GM12878 (cell line): ENCODE data around the gene PSME3IP1. TPM values are rescaled to one million over a fixed set of nuclear protein-coding genes. Genes with fewer than 3 reads are reported as not detected.

Source experiments
- ATAC-seq: fragments of 200-7000 bp; cut with Tn5 transposase; 3 replicates; pipeline ENCODE4 v1.9.1; 2020; ENCODE audit warnings: mild to moderate bottlenecking, moderate library complexity
- BruUV-seq: library from RNA; stranded (reverse); fragments of 400-500 nt; replicated peaks from 2 replicates; lab custom pipeline; 2021; lab: Mats Ljungman, UMichigan
- CTCF ChIA-PET: fragments of 300-600 bp; sonication (Branson Sonifier 250); formaldehyde crosslinking; extraction: SDS; loops from one replicate; lab custom pipeline; 2021; ENCODE audit warnings: inconsistent platforms; lab: Yijun Ruan, JAX
- POLR2A ChIA-PET: fragments of 350-600 bp; formaldehyde crosslinking; extraction: SDS; loops from one replicate; lab custom pipeline; 2021; ENCODE audit warnings: inconsistent platforms; lab: Charles Lee
- RAD21 ChIA-PET: fragments of 300-600 bp; sonication (Branson Sonifier 250); formaldehyde crosslinking; loops from one replicate; lab custom pipeline; 2023; ENCODE audit warnings: antibody characterized with exemption; ENCODE audit not compliant: unreplicated experiment; lab: Charles Lee
- SMC1A ChIA-PET: fragments of 300-600 bp; sonication (Branson Sonifier 250); formaldehyde crosslinking; loops from one replicate; lab custom pipeline; 2023; ENCODE audit not compliant: unreplicated experiment, uncharacterized antibody; lab: Charles Lee
- DNase-seq: peaks from one replicate; pipeline ENCODE4 v3.0.0-alpha.2; 2011; ENCODE audit warnings: low read depth, low spot score
- FAIRE-seq: peaks from 3 replicates; lab custom pipeline; 2011; peaks lifted over from hg19 to GRCh38; lab: Jason Lieb, UNC
- H2AFZ ChIP-seq: 2 replicates; pipeline ENCODE4 v1.6.0; 2011; ENCODE audit warnings: low read depth, low read length, control low read depth; ENCODE audit not compliant: control insufficient read depth
- H3K27ac ChIP-seq: 2 replicates; pipeline ENCODE4 v1.5.1; 2011; ENCODE audit warnings: control low read depth; ENCODE audit not compliant: control insufficient read depth, insufficient read depth
- H3K27me3 ChIP-seq, 2 experiments: replicated peaks in 1 of 2; 2 replicates each; pipeline versions ENCODE4 v1.6.0 to v1.6.1; 2011; ENCODE audit warnings: low read length in 1 of 2; ENCODE audit not compliant: control insufficient read depth in 2 of 2, insufficient read depth in 2 of 2
- H3K36me3 ChIP-seq, 2 experiments: 2 replicates each; pipeline ENCODE4 v1.5.1; 2011; ENCODE audit warnings: low read length in 1 of 2; ENCODE audit not compliant: control insufficient read depth in 2 of 2, insufficient read depth in 2 of 2
- H3K4me1 ChIP-seq: 2 replicates; pipeline ENCODE4 v1.6.1; 2011; ENCODE audit warnings: mild to moderate bottlenecking, low read length, moderate library complexity, mixed read lengths; ENCODE audit not compliant: control insufficient read depth, insufficient read depth
- H3K4me2 ChIP-seq: 2 replicates; pipeline ENCODE4 v1.6.0; 2011; ENCODE audit warnings: control low read depth; ENCODE audit not compliant: control insufficient read depth, insufficient read depth
- H3K4me3 ChIP-seq: fragments of 200-600 bp; sonication (generic); 2 replicates; pipeline ENCODE4 v1.5.1; 2016
- H3K79me2 ChIP-seq: 2 replicates; pipeline ENCODE4 v1.6.0; 2011; ENCODE audit warnings: low read length; ENCODE audit not compliant: control insufficient read depth, insufficient read depth
- H3K9ac ChIP-seq: 2 replicates; pipeline ENCODE4 v1.8.0; 2011; ENCODE audit warnings: low read length, control low read depth, mixed read lengths; ENCODE audit not compliant: control insufficient read depth, insufficient read depth
- H3K9me3 ChIP-seq: replicated peaks from 3 replicates; pipeline ENCODE4 v1.5.1; 2011; ENCODE audit warnings: mild to moderate bottlenecking, low read length; ENCODE audit not compliant: control insufficient read depth, insufficient read depth
- H4K20me1 ChIP-seq: 2 replicates; pipeline ENCODE4 v1.6.0; 2011; ENCODE audit not compliant: control insufficient read depth, insufficient read depth
- CBX5 ChIP-seq: sonication (generic); IDR thresholded peaks from 2 replicates; pipeline ENCODE4 v1.6.1; 2016; ENCODE audit warnings: low read depth, moderate library complexity, mild to moderate bottlenecking, inconsistent platforms
- FOXM1 ChIP-seq: IDR thresholded peaks from 2 replicates; pipeline ENCODE4 v1.6.1; 2012; ENCODE audit warnings: low read depth, mild to moderate bottlenecking, inconsistent platforms, low read length, moderate library complexity
- MXI1 ChIP-seq: fragments of 150-350 bp; IDR thresholded peaks from 2 replicates; pipeline ENCODE4 v1.6.1; 2011; ENCODE audit warnings: low read depth, mild to moderate bottlenecking, inconsistent platforms, low read length, improper control_type of control experiment
- NBN ChIP-seq: fragments of 450-650 bp; IDR thresholded peaks from 2 replicates; pipeline ENCODE4 v1.6.1; 2016
- PML ChIP-seq: IDR thresholded peaks from 2 replicates; pipeline ENCODE4 v1.6.1; 2012; ENCODE audit warnings: low read length, inconsistent platforms
- RAD21 ChIP-seq: IDR thresholded peaks from 2 replicates; pipeline ENCODE4 v1.6.1; 2011; ENCODE audit warnings: mild to moderate bottlenecking, low read depth, low read length, moderate library complexity; ENCODE audit not compliant: insufficient read depth
- RB1 ChIP-seq: fragments of 450-650 bp; formaldehyde crosslinking; IDR thresholded peaks from 2 replicates; pipeline ENCODE4 v1.6.1; 2017; ENCODE audit warnings: mild to moderate bottlenecking, borderline replicate concordance
- RUNX3 ChIP-seq: IDR thresholded peaks from 2 replicates; pipeline ENCODE4 v1.6.1; 2012; ENCODE audit warnings: low read length, inconsistent platforms
- SMC3 ChIP-seq: IDR thresholded peaks from 2 replicates; pipeline ENCODE4 v1.6.1; 2011; ENCODE audit warnings: low read length, improper control_type of control experiment, borderline replicate concordance
- STAT1 ChIP-seq: fragments of 450-650 bp; conservative IDR thresholded peaks from 2 replicates; pipeline ENCODE4 v1.6.1; 2014; ENCODE audit warnings: antibody characterized with exemption, mild to moderate bottlenecking
- WGBS: methylation state at CpG from one replicate; pipeline ENCODE4 v1.1.6; 2016; ENCODE audit warnings: low lambda C conversion rate; ENCODE audit not compliant: insufficient replicate concordance, insufficient coverage; ENCODE audit errors: missing lambda C conversion rate; 5-methylcytosine and 5-hydroxymethylcytosine counted together
- in situ Hi-C: fragments of 300-500 bp; cut with MboI; formaldehyde crosslinking; loops from 9 replicates; pipeline ENCODE4 v1.14.3; 2018; ENCODE audit warnings: mixed read lengths
- intact Hi-C: fragments of 100-400 bp; cut with micrococcal nuclease; formaldehyde crosslinking; loops from one replicate; pipeline ENCODE4 v1.14.2; 2022; ENCODE audit not compliant: unreplicated experiment
- polyA plus RNA-seq, 11 experiments: library from polyadenylated mRNA; depleted of rRNA in 4 of 11; unstranded in 6 of 11; stranded (reverse) in 5 of 11; fragments of >200 nt; fragmentation: Nextera tagmentation in 4 of 11; fragmentation: Illumina TruSeq in 1 of 11; extraction: Ambion mirVana in 4 of 11; extraction: Trizol in 1 of 11; gene quantifications; 1 replicate in 1 of 11; 2 replicates in 10 of 11; pipeline versions ENCODE4 v1.2.1 to v1.2.3, GENCODE V29; 2011 to 2016; ENCODE audit warnings: inconsistent platforms in 2 of 11, missing spikeins in 2 of 11, low read depth in 1 of 11
- total RNA-seq, 4 experiments: library from RNA; depleted of rRNA in 3 of 4; stranded (reverse); fragments of >200 nt in 3 of 4; fragmentation: Illumina TruSeq in 1 of 4; extraction: Trizol in 1 of 4; gene quantifications; 2 replicates each; pipeline versions ENCODE4 v1.2.1 to v1.2.3, GENCODE V29; 2013 to 2021
- TF ChIP-seq, protein P1 (sequence below): IDR thresholded peaks from 2 replicates; pipeline ENCODE4 v1.6.1; 2012; ENCODE audit warnings: mild to moderate bottlenecking, low read depth, low read length
- TF ChIP-seq, protein P2 (sequence below): fragments of 150-350 bp; IDR thresholded peaks from 2 replicates; pipeline ENCODE4 v1.6.1; 2016; ENCODE audit warnings: low read depth, low read length
- TF ChIP-seq, protein P3 (sequence below), 3 experiments: IDR thresholded peaks in 2 of 3; conservative IDR thresholded peaks in 1 of 3; 2 replicates each; pipeline ENCODE4 v1.5.1; 2011; ENCODE audit warnings: low read depth in 3 of 3, low read length in 3 of 3, mild to moderate bottlenecking in 3 of 3, control low read depth in 2 of 3, moderate library complexity in 2 of 3, inconsistent platforms in 1 of 3, mixed read lengths in 1 of 3; ENCODE audit not compliant: control insufficient read depth in 2 of 3, insufficient read depth in 1 of 3; ENCODE audit errors: extremely low read depth in 1 of 3

PSME3IP1 gene
- total and polyA plus RNA-seq, 10 of the 15 experiments (the other 5 are each of a cell fraction or from before 2014, with no cell fraction given), result 67.9 to 174 (median 111) TPM

DNA sequence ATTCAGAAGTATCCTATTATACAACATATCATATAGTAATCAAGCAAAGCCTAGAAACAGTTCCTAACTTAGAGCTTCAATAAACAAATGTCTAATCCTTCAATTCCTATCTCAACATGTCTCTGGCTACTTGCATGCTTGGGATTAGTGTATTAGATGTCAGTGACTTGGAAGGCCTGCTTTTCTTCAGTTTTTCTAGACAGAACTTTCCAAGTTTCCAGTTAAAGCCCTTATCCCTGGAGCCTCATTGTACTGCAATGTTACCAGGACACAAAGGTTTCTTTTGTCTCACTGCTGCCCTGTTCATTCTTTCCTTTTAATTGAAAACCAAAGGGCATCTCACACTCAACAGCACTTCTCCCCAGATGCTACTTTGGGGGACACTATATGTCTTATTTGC lies 16.5 kb downstream of the PSME3IP1 start (continued):
- TF ChIP-seq, protein P1, sequence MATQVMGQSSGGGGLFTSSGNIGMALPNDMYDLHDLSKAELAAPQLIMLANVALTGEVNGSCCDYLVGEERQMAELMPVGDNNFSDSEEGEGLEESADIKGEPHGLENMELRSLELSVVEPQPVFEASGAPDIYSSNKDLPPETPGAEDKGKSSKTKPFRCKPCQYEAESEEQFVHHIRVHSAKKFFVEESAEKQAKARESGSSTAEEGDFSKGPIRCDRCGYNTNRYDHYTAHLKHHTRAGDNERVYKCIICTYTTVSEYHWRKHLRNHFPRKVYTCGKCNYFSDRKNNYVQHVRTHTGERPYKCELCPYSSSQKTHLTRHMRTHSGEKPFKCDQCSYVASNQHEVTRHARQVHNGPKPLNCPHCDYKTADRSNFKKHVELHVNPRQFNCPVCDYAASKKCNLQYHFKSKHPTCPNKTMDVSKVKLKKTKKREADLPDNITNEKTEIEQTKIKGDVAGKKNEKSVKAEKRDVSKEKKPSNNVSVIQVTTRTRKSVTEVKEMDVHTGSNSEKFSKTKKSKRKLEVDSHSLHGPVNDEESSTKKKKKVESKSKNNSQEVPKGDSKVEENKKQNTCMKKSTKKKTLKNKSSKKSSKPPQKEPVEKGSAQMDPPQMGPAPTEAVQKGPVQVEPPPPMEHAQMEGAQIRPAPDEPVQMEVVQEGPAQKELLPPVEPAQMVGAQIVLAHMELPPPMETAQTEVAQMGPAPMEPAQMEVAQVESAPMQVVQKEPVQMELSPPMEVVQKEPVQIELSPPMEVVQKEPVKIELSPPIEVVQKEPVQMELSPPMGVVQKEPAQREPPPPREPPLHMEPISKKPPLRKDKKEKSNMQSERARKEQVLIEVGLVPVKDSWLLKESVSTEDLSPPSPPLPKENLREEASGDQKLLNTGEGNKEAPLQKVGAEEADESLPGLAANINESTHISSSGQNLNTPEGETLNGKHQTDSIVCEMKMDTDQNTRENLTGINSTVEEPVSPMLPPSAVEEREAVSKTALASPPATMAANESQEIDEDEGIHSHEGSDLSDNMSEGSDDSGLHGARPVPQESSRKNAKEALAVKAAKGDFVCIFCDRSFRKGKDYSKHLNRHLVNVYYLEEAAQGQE, result no peak
- TF ChIP-seq, protein P2, sequence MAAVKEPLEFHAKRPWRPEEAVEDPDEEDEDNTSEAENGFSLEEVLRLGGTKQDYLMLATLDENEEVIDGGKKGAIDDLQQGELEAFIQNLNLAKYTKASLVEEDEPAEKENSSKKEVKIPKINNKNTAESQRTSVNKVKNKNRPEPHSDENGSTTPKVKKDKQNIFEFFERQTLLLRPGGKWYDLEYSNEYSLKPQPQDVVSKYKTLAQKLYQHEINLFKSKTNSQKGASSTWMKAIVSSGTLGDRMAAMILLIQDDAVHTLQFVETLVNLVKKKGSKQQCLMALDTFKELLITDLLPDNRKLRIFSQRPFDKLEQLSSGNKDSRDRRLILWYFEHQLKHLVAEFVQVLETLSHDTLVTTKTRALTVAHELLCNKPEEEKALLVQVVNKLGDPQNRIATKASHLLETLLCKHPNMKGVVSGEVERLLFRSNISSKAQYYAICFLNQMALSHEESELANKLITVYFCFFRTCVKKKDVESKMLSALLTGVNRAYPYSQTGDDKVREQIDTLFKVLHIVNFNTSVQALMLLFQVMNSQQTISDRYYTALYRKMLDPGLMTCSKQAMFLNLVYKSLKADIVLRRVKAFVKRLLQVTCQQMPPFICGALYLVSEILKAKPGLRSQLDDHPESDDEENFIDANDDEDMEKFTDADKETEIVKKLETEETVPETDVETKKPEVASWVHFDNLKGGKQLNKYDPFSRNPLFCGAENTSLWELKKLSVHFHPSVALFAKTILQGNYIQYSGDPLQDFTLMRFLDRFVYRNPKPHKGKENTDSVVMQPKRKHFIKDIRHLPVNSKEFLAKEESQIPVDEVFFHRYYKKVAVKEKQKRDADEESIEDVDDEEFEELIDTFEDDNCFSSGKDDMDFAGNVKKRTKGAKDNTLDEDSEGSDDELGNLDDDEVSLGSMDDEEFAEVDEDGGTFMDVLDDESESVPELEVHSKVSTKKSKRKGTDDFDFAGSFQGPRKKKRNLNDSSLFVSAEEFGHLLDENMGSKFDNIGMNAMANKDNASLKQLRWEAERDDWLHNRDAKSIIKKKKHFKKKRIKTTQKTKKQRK, result no peak
- no peak for TF ChIP-seq STAT1

DNA sequence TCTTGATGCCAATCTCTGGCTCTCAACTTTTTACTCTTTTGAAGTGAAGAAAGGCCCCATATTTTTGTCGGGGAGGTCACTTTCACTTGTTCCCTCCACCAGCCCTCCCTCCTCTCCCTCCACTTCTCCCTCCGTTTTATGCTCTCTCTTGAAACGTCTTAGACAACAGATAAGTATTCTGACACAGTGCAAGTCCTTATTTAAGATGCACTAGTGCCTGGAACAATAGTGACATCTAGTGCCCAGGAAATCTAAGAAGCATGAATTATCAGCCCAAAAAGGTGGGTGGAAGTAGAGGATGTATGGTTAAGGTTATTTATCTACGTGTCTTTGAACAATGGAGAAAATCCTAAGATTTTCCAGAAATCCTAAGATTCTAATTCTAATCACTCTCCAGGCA lies 17.9 kb downstream of the PSME3IP1 start:
- Histone ChIP-seq H3K4me2 (no peak overlapping the region), H3K36me3 (peaks cover 3 to 45% of the 10 kb centered on the region in 2 experiments), H4K20me1 (no peaks in the 10 kb centered on the region), H3K79me2 (no peaks in the 10 kb centered on the region), H3K27ac (no peak overlapping the region; the same call in 1 of the 2 replicates), H2AFZ (no peak overlapping the region), H3K4me3 (no peak overlapping the region), H3K4me1 (peaks cover 19% of the 10 kb centered on the region), H3K9ac (no peak overlapping the region), H3K9me3 (no peaks in the 10 kb centered on the region), H3K27me3 (no peaks in the 10 kb centered on the region)
- ATAC-seq, result peak; percentile 90
- DNase-seq, result no peak
- intact Hi-C loops (loop anchor here (1.0 to 5.0 kb wide), 4 partner anchors 41 to 204 kb away; partner anchors contain the start of gene CPNE2), in situ Hi-C loops (loop anchor here (5.0 kb wide), 1 partner anchor 81 kb away; no protein-coding TSS in a partner anchor)
- ChIA-PET CTCF (interaction anchor here (0.6 to 4.1 kb wide), 13 partner anchors 15 to 202 kb away, joined by 3 to 32 read pairs (median 3); partner anchors contain the start of gene CPNE2), SMC1A (interaction anchor here (0.7 to 2.5 kb wide), 6 partner anchors 23 to 164 kb away, joined by 3 to 7 read pairs (median 4); partner anchors contain the start of gene CPNE2), RAD21 (interaction anchor here (0.7 to 2.0 kb wide), 6 partner anchors 57 to 217 kb away, joined by 3 to 15 read pairs (median 4); partner anchors contain the start of gene CPNE2), POLR2A (interaction anchor here (0.7 to 1.0 kb wide), 2 partner anchors 42 to 84 kb away, joined by 3 to 4 read pairs; no protein-coding TSS in a partner anchor)
- 2% methylated on average over 4 of the region's 4 CpGs for WGBS
- TF ChIP-seq, protein P3, sequence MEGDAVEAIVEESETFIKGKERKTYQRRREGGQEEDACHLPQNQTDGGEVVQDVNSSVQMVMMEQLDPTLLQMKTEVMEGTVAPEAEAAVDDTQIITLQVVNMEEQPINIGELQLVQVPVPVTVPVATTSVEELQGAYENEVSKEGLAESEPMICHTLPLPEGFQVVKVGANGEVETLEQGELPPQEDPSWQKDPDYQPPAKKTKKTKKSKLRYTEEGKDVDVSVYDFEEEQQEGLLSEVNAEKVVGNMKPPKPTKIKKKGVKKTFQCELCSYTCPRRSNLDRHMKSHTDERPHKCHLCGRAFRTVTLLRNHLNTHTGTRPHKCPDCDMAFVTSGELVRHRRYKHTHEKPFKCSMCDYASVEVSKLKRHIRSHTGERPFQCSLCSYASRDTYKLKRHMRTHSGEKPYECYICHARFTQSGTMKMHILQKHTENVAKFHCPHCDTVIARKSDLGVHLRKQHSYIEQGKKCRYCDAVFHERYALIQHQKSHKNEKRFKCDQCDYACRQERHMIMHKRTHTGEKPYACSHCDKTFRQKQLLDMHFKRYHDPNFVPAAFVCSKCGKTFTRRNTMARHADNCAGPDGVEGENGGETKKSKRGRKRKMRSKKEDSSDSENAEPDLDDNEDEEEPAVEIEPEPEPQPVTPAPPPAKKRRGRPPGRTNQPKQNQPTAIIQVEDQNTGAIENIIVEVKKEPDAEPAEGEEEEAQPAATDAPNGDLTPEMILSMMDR (IDR thresholded peaks at IDR 0.05 in 2 of 3, conservative IDR thresholded peaks at IDR 0.05 in 1 of 3; ENCODE audit: control insufficient read depth in 2 of 3, extremely low read depth in 1 of 3, insufficient read depth in 1 of 3, low read depth in 3 of 3, low read length in 3 of 3), result peak; percentile 61 to 82 (median 65)
- TF ChIP-seq SMC3 (peak; percentile 74; the same call in 1 of the 2 replicates), NBN (no peak), RAD21 (peak; percentile 96), CBX5 (no peak), RUNX3 (0 out of 2 replicates have a peak, but pooled peaks have one; percentile 3), MXI1 (0 out of 2 replicates have a peak, but pooled peaks have one; percentile 27), RB1 (0 out of 2 replicates have a peak, but pooled peaks have one; percentile 38), PML (no peak), FOXM1 (peak; percentile 36; the same call in 1 of the 2 replicates)
- peak; percentile 7 for FAIRE-seq
- BruUV-seq, result no TSS peak
